ENCODE measurements around the gene WDR5.

WDR5 gene

DNA sequence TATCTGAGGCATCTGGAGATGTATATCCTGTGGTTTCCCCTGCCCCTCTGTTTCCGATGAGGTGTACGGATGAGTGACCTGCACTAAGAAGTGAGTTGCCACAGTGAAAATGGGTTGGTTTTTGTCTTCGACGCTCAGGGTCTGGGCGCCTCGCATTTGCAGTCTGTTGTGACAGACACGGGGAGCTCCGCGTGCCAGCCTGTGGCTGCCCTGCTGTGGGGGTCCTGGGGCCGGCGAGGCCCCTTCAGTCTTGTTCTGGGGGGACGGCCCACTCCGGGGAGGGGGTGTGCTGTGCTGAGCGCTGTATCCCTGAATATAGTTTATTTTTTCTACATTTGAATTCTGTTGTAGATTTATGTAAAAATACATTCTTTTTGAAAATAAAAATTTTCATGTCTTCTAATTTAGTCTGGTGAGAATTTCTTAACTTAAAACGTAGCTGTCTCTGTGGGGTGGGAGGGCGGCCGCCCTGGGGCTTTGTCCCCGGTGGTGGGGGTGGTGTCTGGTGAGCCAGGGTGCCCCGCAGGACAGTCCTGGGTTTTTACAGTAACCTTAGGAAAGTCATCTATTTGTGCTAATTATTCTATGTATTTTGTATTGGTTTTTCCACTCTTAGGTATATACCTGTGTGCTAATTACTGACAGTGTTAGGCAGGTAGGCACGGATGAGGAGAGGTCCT, 23.8 kb downstream of the WDR5 start:
- no peak for DNase-seq

DNA sequence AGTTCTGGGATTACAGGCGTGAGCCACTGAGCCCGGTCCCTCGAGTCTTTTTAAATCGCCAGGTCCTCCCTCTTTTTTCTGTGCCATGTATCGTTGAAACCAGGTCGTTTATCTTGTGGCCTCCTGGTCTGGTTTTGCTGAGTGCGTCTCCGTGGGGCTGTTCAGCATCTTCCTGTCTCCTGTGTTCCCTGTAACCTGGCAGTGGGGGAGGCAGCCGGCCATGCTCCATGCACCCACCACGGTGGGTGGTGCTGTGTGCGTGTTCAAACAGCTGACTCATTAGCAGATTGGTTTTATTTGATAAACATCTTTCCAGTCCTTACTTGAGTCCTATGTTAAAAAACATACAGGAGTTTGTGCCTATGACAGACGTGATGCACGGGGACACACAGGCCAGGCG, 25.8 kb downstream of the WDR5 start:
- no peak for DNase-seq

GRCh38 chr9:134162212-134162775, 26.4 kb downstream of the WDR5 start:
- DNase-seq = no peak

DNA sequence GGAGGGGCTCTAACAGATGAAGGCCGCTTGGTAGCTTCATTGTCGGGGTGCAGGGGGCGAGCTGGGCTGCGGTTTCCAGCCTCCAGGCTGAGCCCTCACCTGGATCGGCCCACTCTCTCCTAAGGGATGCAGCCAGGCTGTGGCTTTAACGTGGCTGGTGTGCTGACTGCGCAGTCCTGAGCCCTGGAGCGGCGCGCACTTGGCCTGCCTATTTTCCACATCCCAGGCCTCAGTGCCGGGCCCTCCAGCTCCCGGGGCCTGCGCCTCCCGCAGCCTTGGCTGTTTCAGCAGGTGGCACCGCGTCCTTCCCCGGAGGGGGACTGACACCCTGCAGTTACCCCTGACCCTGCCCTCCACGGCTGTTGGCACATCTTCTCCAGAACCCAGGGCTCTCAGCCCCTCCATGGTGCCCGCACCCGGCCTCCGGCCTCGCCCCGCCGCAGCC, 27.1 kb downstream of the WDR5 start:
- DNase-seq = no peak

GRCh38 chr9:134163371-134164196, 27.7 kb downstream of the WDR5 start:
- DNase-seq = no peak

- DNase-seq = no peak
These were observed 29.0 kb downstream of the WDR5 start for GRCh38 chr9:134164879-134165278.

DNA sequence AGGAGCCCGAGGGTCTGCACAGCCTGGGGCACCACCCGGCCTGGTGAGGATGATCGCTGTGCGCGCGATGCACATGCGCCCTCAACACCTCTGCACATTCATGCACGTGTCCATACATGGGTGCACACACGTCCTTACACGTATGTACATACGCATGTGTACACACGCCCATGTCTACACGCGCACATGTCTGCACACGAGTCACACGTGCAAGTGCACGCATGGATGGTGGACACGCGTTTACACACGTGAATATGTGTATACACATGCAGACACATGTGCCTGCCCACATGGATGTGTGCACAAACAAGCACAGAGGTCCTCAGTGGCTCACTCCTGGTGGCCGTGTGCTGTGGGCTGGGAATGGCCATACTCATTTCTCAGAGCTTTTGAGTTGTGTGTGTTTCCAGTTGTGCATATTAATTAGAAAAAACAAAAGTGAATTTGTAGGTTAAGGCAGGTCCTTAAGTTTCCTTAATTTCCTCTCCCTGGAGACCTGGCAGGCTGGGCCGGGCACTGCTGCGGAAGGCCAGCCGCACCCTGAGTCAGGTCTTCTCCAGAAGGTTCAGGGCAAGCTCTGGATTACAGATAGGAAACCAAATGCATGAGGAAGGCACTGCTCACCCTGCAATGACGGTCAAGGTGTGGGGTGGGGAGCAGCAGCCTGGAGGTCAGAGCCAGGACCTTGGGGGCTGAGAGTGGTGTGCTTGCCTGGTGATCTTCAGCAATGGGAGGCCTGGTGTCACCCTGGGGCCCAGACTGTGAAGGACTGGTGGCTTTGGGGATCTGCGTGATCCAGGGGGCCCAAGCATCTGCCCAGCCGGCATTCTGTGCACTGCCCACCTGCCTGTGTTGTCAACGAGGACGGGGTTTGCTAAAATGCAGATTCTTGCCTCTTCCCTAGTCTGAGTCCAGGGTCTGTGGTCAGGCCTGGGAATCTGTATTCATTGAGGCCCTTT, 29.8 kb downstream of the WDR5 start:
- no peak for DNase-seq

DNA sequence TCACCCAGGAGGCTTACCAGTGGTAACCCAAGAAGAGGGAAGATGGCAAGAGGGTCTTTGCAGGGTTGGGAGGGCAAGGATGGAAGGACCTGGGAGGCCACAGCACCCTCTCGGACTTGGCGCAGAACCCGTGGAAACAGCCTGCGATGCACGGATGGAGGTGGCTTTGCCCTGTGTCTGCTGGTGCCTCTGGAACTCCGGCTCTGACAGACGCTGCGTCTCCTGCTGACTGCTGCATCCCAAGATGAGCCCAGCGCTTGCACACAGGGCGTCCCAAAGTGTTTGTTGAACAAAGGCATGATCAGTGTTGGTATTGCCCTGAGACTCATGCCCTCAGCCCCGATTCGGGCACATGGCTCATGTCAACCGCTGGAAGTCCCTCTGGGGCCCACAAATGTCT, 30.5 kb downstream of the WDR5 start:
- no peak for DNase-seq

DNA sequence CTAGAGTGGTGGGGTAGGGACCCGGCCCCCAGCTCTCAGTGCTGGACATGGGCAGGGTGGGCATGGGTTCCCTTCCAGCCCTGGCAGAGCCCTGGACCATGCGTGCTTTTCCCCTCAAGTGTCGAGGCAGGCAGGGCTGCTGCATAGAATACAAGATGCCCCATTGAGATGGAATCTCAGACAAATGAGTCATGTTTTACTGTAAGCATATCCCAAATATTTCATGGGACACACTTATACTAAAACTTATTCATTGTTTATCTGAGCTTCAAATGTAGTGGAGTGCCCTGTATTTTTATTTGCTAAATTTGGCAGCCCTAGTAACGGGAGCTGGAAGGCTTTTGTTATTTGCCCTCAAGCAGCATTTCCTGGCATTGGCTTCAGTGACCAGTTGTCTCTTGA, 31.6 kb downstream of the WDR5 start:
- DNase-seq = no peak

GRCh38 chr9:134168757-134169550, 33.1 kb downstream of the WDR5 start:
- no peak for DNase-seq

DNA sequence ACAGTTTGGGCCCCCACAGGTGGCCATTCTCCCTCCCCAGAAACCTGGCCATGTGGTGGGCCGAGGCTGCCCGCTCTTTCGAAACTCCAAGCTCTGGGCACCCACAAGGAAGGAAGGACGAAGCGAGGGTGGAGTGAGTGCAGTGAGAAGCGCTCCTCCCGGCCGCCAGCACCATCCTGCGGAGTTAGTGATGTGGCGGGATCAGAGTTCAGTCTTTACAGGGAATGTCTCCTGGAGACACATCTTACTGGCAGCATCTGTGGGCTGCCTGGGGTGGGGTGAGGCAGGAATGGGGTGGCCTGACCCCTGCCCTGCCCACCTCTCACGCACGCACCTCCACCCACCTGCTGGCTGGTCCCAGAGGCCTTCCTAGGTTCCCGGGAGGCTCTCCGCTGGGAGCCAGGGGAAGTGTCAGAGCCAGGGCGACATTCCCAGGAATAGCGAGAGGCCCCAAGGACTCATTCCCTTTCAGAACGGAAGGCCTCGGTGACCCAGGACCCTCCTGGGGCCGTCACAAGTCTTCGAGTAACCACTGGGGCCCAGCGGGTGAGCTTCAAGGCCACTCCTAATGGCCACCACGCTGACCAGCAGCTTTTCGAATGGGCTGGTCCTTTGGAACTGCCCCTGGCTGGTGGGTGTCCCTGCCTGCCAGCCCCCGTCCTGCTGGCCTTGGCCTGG, 34.0 kb downstream of the WDR5 start:
- DNase-seq = no peak

DNA sequence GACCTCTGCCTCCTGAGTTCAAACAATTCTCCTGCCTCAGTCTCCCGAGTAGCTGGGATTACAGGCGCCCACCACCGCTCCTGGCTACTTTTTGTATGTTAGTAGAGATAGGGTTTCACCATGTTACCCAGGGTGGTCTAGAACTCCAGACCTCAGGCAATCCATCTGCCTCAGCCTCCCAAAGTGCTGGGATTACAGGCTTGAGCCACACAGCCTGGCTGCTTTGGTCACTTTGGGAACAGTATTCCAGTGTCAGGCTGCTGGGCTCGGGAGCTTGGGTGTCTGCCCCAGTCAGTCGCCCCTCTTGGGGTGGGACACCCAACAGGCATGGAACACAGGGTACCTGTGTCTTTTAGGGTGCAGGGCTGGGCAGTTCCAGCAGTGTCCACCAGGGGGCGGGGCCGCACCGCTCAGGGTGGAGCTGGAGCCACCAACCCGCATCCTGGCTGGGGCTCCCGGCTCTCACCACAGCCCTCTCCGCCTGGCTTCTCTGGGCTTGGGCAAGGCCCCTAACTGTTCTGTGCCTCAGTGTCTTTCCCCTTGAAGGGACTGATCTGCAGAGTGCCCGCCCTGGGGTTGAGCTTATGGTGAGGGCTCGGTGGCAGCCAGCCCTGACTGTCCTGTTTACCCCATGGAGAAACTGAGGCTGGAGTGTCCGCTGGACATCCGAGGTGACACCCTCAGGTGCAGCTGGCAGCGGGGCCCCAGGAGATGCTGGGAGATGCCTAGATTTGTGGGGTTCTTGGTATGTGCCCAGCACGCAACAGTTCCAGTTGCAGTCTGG, 34.8 kb downstream of the WDR5 start:
- no peak for DNase-seq

GRCh38 chr9:134171316-134172197, 35.7 kb downstream of the WDR5 start:
- DNase-seq = no peak

DNA sequence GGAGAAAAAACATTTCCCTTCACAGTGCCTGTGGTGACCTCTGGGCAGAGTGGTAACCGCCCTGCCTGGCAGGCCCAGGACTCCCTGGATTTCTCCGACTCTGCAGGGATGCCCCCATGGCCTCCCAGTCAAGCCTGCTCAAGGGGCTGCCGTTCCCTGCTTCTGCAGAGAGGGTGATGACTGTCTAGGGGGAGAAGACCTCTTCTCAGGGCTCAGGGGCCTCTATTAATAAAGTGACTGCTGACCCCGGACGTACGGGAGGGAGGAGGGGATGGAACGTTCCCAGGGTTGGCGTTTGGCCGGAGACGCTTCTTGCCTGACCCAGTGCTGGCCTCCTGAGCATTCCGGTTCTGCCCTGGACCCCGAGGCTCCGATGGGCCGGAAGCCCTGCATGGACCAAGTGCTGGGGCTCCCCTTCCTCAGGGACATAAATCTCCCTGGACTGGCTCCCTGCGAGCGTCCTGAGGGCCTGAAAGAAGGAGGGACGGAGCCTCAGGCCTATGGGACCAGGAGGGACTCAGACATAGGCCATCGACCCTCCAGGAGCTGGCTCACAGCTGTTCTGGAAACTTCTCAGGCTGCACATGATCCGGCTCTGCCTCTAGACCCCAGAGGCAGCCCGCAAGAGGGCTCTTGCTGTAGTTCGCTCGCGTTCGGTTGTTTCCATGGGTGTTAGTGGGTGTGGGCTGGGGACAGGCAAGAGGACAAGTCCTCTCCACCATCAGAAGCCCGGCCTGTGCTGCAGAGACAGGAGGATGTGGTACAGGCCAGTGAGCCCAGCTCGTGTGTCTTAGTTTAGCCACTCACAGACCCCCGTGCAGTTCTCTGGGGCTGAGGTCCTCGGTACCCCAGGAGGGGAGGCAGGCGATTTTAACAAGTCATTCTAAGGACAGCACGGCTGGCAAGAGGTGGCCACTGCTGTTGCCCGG, 36.6 kb downstream of the WDR5 start:
- DNase-seq = no peak

- DNase-seq = no peak
These were observed 37.5 kb downstream of the WDR5 start for GRCh38 chr9:134173127-134174072.

DNA sequence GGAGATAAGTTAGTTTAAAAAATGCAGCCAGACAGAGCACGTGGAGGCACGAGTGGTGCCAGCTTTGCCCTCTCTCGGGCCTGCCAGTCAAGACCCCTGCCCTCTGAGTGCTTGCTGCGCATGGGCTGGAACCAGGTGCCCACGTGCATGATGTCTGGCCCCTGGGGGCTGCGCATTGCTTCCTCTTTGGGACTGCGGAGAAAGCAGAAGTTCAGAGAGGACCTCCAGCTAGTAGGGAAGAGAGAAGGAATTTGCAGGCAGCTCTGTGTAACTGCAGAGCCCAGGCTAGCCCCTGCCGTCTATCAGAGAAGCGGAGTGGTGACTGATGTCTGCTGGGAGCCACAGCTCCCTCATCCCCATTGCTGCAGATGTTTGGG, 38.2 kb downstream of the WDR5 start:
- DNase-seq = no peak

Measured in T1000 (cell line).